K562 (cell line): Measurements from ENCODE around the gene ZMYM4. TPM values are rescaled to one million over a fixed set of nuclear protein-coding genes. Genes with fewer than 3 reads are reported as not detected.

Experiments used
- CEBPB ChIP-seq: fragments of 450-650 bp; IDR thresholded peaks from 2 replicates; pipeline ENCODE4 v1.6.1; 2016; ENCODE audit warnings: missing genetic modification characterization, missing compliant biosample characterization
- CHD2 ChIP-seq: IDR thresholded peaks from 2 replicates; pipeline ENCODE4 v1.6.1; 2011; ENCODE audit warnings: low read depth, low read length
- CREB3 ChIP-seq: fragments of 450-650 bp; conservative IDR thresholded peaks from 2 replicates; pipeline ENCODE4 v1.6.1; 2016; ENCODE audit warnings: missing genetic modification characterization, low read depth, mild to moderate bottlenecking, missing compliant biosample characterization, moderate library complexity
- CTBP1 ChIP-seq: fragments of 450-650 bp; IDR thresholded peaks from 2 replicates; pipeline ENCODE4 v1.6.1; 2016; ENCODE audit warnings: borderline replicate concordance
- E2F3 ChIP-seq: fragments of 250-450 bp; sonication (Bioruptor Pico); IDR thresholded peaks from 2 replicates; pipeline ENCODE4 v1.4.0; 2020; ENCODE audit warnings: mild to moderate bottlenecking
- E4F1 ChIP-seq: fragments of 250-450 bp; sonication (Bioruptor Pico); IDR thresholded peaks from 2 replicates; pipeline ENCODE4 v1.5.0; 2021; ENCODE audit warnings: mild to moderate bottlenecking, borderline replicate concordance
- KLF1 ChIP-seq: fragments of 450-650 bp; IDR thresholded peaks from 2 replicates; pipeline ENCODE4 v1.6.1; 2016; ENCODE audit warnings: missing genetic modification characterization, missing compliant biosample characterization
- PCBP2 ChIP-seq: fragments of 200-400 bp; formaldehyde crosslinking; IDR thresholded peaks from 2 replicates; pipeline ENCODE4 v1.6.1; 2018; ENCODE audit warnings: low read length, low read depth, mild to moderate bottlenecking, moderate library complexity; ENCODE audit not compliant: poor library complexity, severe bottlenecking
- PKNOX1 ChIP-seq: fragments of 450-650 bp; IDR thresholded peaks from 2 replicates; pipeline ENCODE4 v1.6.1; 2016
- RBBP5 ChIP-seq: fragments of 200-600 bp; sonication (generic); IDR thresholded peaks from 2 replicates; pipeline ENCODE4 v1.6.1; 2012; ENCODE audit warnings: borderline replicate concordance, mild to moderate bottlenecking, low read length, control low read depth, inconsistent platforms; ENCODE audit not compliant: insufficient read depth, poor library complexity, severe bottlenecking
- SIN3B ChIP-seq: fragments of 450-650 bp; IDR thresholded peaks from 2 replicates; pipeline ENCODE4 v1.6.1; 2017; ENCODE audit warnings: low read depth, mild to moderate bottlenecking, moderate library complexity
- SMARCE1 ChIP-seq: fragments of 450-650 bp; IDR thresholded peaks from 2 replicates; pipeline ENCODE4 v1.7.1; 2016; ENCODE audit warnings: mild to moderate bottlenecking
- STAT6 ChIP-seq: sonication (generic); formaldehyde crosslinking; IDR thresholded peaks from 2 replicates; pipeline ENCODE4 v1.8.1; 2023; ENCODE audit warnings: mild to moderate bottlenecking, missing genetic modification reagents
- ZBTB43 ChIP-seq: sonication (generic); formaldehyde crosslinking; IDR thresholded peaks from 2 replicates; pipeline ENCODE4 v1.8.0; 2023; ENCODE audit warnings: mild to moderate bottlenecking, missing genetic modification reagents
- ZFPM2 ChIP-seq: fragments of 250-450 bp; sonication (Bioruptor Pico); IDR thresholded peaks from 2 replicates; pipeline ENCODE4 v1.5.1; 2022; ENCODE audit warnings: mild to moderate bottlenecking
- ZNF239 ChIP-seq: fragments of 250-450 bp; sonication (Bioruptor Pico); IDR thresholded peaks from 2 replicates; pipeline ENCODE4 v1.4.0; 2020; ENCODE audit warnings: mild to moderate bottlenecking
- ZNF830 ChIP-seq: fragments of 250-450 bp; sonication (Bioruptor Pico); IDR thresholded peaks from 2 replicates; pipeline ENCODE4 v1.5.0; 2021; ENCODE audit warnings: mild to moderate bottlenecking
- polyA plus RNA-seq, 8 experiments: library from polyadenylated mRNA; depleted of rRNA in 4 of 8; stranded (reverse) in 5 of 8; unstranded in 3 of 8; fragments of >200 nt; fragmentation: Nextera tagmentation in 2 of 8; fragmentation: Illumina TruSeq in 1 of 8; extraction: Ambion mirVana in 2 of 8; extraction: Trizol in 1 of 8; gene quantifications; 2 replicates each; pipeline versions ENCODE4 v1.2.1 to v1.2.3, GENCODE V29; 2011 to 2014; ENCODE audit warnings: inconsistent platforms in 1 of 8, missing spikeins in 1 of 8
- total RNA-seq, 7 experiments: library from RNA; depleted of rRNA in 6 of 7; stranded (reverse); fragments of >200 nt in 6 of 7; fragmentation: Illumina TruSeq in 2 of 7; extraction: Trizol in 2 of 7; gene quantifications; 2 replicates each; pipeline versions ENCODE4 v1.2.1 to v1.2.3, GENCODE V29; 2011 to 2021; ENCODE audit warnings: low replicate concordance in 1 of 7

The ZMYM4 gene
- total and polyA plus RNA-seq, 9 of the 15 experiments (the other 6 are each of a cell fraction or from before 2014, with no cell fraction given): 15.2 to 77.2 (median 63.3) TPM

GRCh38 chr1:35268282-35269200, at the start of gene ZMYM4 (continued):
- TF ChIP-seq STAT6 (CRISPR knock-in tag): 0 out of 2 replicates have a peak, but pooled peaks have one; percentile 54
- peak; percentile 79 for TF ChIP-seq CHD2
- TF ChIP-seq ZNF239 (CRISPR knock-in tag): no peak
- peak; percentile 30; the same call in 1 of the 2 replicates for TF ChIP-seq E2F3
- TF ChIP-seq CTBP1: peak; percentile 8; the same call in 1 of the 2 replicates
- TF ChIP-seq KLF1 (tag): peak; percentile 62; the same call in 1 of the 2 replicates
- no peak for TF ChIP-seq CEBPB
- peak; percentile 35; the same call in 1 of the 2 replicates for TF ChIP-seq ZNF830
- TF ChIP-seq SMARCE1: 0 out of 2 replicates have a peak, but pooled peaks have one; percentile 12
- TF ChIP-seq SIN3B: peak; percentile 52
- TF ChIP-seq ZBTB43 (CRISPR knock-in tag): no peak
- TF ChIP-seq RBBP5: peak; percentile 86
- TF ChIP-seq CREB3 (tag): 0 out of 2 replicates have a peak, but pooled peaks have one; percentile 32
- TF ChIP-seq PKNOX1: peak; percentile 64; the same call in 1 of the 2 replicates
- peak; percentile 24 for TF ChIP-seq PCBP2
- 0 out of 2 replicates have a peak, but pooled peaks have one; percentile 19 for TF ChIP-seq E4F1 (CRISPR knock-in tag)
- 0 out of 2 replicates have a peak, but pooled peaks have one; percentile 32 for TF ChIP-seq ZFPM2 (CRISPR knock-in tag)
